Suprapubic skin (tissue), 4 donors: ENCODE results near the gene GALR3.

Experiments
- EP300 ChIP-seq: sonication (generic); formaldehyde crosslinking; IDR thresholded peaks from one replicate; pipeline ENCODE4 v1.6.1; 2017; ENCODE audit warnings: antibody characterized with exemption
- POLR2A ChIP-seq, 2 donors: fragments of 450-650 bp; IDR thresholded peaks; one replicate each; pipeline ENCODE4 v1.6.1; 2017; ENCODE audit warnings: antibody characterized with exemption in 2 of 2, mild to moderate bottlenecking in 2 of 2, moderate library complexity in 2 of 2
- POLR2AphosphoS5 ChIP-seq, 3 donors: sonication (generic); formaldehyde crosslinking; IDR thresholded peaks; one replicate each; pipeline ENCODE4 v1.6.1; 2017; ENCODE audit warnings: antibody characterized with exemption in 3 of 3
- TF ChIP-seq, protein P1 (sequence below), 2 donors: fragments of 200-600 bp in 1 of 2; fragments of 450-650 bp in 1 of 2; sonication (generic) in 1 of 2; IDR thresholded peaks; one replicate each; pipeline ENCODE4 v1.5.1; 2016 to 2019; ENCODE audit warnings: antibody characterized with exemption in 2 of 2, mild to moderate bottlenecking in 1 of 2, moderate library complexity in 1 of 2

DNA sequence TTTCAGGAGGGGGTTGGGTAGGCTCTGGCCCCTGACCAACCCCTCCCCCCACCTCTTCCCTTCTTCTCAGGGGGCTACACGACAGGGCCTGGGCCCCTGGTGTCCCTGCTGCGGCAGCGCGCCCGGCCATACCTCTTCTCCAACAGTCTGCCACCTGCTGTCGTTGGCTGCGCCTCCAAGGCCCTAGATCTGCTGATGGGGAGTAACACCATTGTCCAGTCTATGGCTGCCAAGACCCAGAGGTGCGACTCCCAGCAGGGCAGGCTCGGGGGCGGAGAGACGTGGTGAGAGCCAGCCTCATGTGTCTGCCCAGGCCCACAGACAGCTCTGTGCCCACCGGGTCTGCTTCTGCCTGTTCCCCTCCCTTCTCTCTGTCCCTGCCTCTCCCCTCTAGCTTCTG, 7.6 kb upstream of the GALR3 start:
- TF ChIP-seq, protein P1, sequence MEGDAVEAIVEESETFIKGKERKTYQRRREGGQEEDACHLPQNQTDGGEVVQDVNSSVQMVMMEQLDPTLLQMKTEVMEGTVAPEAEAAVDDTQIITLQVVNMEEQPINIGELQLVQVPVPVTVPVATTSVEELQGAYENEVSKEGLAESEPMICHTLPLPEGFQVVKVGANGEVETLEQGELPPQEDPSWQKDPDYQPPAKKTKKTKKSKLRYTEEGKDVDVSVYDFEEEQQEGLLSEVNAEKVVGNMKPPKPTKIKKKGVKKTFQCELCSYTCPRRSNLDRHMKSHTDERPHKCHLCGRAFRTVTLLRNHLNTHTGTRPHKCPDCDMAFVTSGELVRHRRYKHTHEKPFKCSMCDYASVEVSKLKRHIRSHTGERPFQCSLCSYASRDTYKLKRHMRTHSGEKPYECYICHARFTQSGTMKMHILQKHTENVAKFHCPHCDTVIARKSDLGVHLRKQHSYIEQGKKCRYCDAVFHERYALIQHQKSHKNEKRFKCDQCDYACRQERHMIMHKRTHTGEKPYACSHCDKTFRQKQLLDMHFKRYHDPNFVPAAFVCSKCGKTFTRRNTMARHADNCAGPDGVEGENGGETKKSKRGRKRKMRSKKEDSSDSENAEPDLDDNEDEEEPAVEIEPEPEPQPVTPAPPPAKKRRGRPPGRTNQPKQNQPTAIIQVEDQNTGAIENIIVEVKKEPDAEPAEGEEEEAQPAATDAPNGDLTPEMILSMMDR (IDR thresholded peaks at IDR 0.05): no peak
- TF ChIP-seq POLR2AphosphoS5 (IDR thresholded peaks at IDR 0.05): no peak
- TF ChIP-seq POLR2A (IDR thresholded peaks at IDR 0.05): no peak
- no peak for TF ChIP-seq EP300
